A549 treated with Hydrocortisone at 1 μM for 4 hours (cell line): ENCODE measurements around the gene C6orf62. TPM values are rescaled to one million over a fixed set of nuclear protein-coding genes. Genes with fewer than 3 reads are reported as not detected.

ENCODE experiments used
- total RNA-seq: library from RNA; stranded (reverse); fragments of 200-300 nt; extraction: Qiagen RNA extraction; gene quantifications from 5 replicates; pipeline ENCODE4 v1.2.3, GENCODE V29; 2022

C6orf62 gene
- total RNA-seq = 51.1 to 73.4 TPM (median 54.6 TPM) in 5 replicates

DNA sequence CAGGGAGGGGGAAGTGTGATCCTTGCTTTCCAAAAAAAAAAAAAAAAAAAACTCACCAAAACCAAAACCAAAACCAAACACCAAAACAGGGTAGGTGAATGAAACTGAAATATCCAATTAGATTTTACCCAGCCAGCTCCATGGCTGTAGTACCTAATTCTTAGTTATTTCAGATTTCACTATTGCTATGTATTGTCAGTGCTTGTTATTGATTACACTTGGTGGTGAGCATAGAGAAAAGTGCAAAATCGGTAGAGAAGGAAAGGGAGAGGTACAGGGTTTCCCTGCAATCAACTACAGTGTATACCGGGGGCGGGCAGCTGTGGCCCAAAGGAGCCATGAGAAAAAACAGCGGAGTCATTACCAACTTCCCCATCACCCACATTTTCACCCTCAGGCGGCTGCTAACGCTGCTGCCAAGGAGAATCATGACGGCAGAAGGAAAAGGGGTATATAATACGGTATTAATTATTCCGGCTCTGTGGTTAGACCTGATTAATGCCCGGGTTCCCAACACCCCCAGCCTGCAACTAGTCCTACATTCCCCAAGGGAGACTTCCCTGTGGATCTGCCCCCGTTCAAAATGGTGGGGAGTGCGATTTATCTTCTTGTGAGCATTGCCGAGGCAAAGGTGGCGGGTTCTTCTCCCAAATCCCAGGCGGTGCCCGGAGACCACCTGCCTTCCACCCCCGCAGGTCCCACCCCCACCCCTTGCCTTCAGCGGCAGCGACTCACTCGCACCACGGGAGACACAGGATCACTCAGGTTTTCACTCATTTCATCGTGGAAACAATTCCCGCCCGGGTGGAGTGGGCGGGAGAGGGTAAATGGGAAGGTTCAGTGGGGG, at the start of gene C6orf62:
Gene C6orf62, minus strand, starts transcription at position 30 of the 847 bp plus-strand sequence. CDS start 486 bp downstream, outside the sequence.

DNA sequence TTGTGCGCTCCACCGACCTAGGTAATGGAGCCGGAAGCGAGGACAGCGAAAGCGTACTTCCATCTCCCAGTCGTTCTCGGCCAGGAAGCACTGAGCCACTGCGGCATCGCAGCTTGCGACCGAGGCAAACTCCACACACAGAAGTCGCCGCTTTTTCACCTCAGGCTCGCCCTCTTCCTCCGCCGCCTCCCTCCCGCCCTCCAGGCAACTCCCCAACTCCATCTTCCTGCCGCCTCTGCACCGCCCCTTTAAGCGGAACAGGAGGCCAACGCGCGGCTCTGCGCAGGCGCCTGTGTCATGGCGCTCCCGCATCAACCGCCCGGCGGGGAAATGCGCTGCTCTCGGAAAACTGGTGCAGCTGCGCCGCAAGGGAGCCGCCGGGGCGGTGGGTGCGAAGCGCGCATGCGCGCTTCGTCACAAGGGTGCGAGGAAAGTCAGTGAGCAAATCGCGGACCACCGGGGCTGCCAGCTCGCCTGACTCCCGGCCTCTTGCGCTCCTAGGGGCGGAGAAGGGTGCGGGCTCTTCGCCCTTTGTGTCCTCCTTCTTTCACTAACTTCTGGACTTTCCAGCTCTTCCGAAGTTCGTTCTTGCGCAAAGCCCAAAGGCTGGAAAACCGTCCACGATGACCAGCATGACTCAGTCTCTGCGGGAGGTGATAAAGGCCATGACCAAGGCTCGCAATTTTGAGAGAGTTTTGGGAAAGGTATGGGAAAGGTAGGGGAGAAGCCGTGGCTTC, 52.1 kb downstream of the C6orf62 start, which contains the start of the genes ACOT13 and TDP2:
Gene ACOT13, plus strand, starts transcription at position 437 of the 737 bp plus-strand sequence. Its CDS starts 187 bp downstream, at position 624.
Gene TDP2, minus strand, starts transcription at position 259 of the 737 bp plus-strand sequence. Its CDS starts 37 bp downstream, at position 222.

Other genes starting within 250 kb of the C6orf62 start
- 0.71 to 1.4 TPM (median 1.1 TPM) in 5 replicates for gene GPLD1, start 229.6 kb downstream of the C6orf62 start, total RNA-seq
- gene ALDH5A1, start 224.2 kb downstream of the C6orf62 start, total RNA-seq = 6.4 to 8.4 TPM (median 7.6 TPM) in 5 replicates
- gene KIAA0319, start 73.0 kb downstream of the C6orf62 start, total RNA-seq = 1.9 to 2.4 TPM (median 2.0 TPM) in 5 replicates
- 27.4 to 31.6 TPM (median 30.0 TPM) in 5 replicates for gene TDP2, start 52.3 kb downstream of the C6orf62 start, total RNA-seq
- 11.1 to 27.2 TPM (median 26.0 TPM) in 5 replicates for gene ACOT13, start 52.1 kb downstream of the C6orf62 start, total RNA-seq
- gene GMNN, start 55.8 kb upstream of the C6orf62 start, total RNA-seq = 59.9 to 61.8 TPM (median 60.8 TPM) in 5 replicates
- not detected in 5 replicates for gene ARMH2, start 79.8 kb upstream of the C6orf62 start, total RNA-seq
- gene RIPOR2, start 216.8 kb upstream of the C6orf62 start, total RNA-seq = 0.37 to 0.73 TPM (median 0.43 TPM) in 5 replicates